Loucy (cell line): ENCODE data around the gene UCK2.

Source experiments
- CTCF ChIP-seq: fragments of 200-600 bp; sonication (generic); conservative IDR thresholded peaks from 2 replicates; pipeline ENCODE4 v1.5.1; 2014; ENCODE audit warnings: mild to moderate bottlenecking, antibody characterized with exemption, low read length
- EZH2phosphoT487 ChIP-seq: fragments of 200-600 bp; IDR thresholded peaks from 2 replicates; pipeline ENCODE4 v1.6.1; 2018; ENCODE audit warnings: antibody characterized with exemption, mild to moderate bottlenecking, moderate library complexity, borderline replicate concordance

- TF ChIP-seq CTCF (no peak), EZH2phosphoT487 (no peak)
Measured at GRCh38 chr1:165949335-165950130, 122.1 kb downstream of the UCK2 start.
